Cardiac muscle cell (in vitro differentiated cells and primary cell): ENCODE data around the gene PINK1. TPM values are rescaled to one million over a fixed set of nuclear protein-coding genes. Genes with fewer than 3 reads are reported as not detected.

ENCODE experiments used
- DNase-seq, 2 donors: peaks; one replicate each; pipeline versions ENCODE4 v3.0.0 to v3.0.0-alpha.2; 2010 to 2017; ENCODE audit warnings: low read depth in 1 of 2, low spot score in 1 of 2
- H3K27ac ChIP-seq: fragments of 200-600 bp; sonication (generic); 2 replicates; pipeline ENCODE4 v1.5.1; 2016
- H3K27me3 ChIP-seq: fragments of 200-600 bp; sonication (generic); 2 replicates; pipeline ENCODE4 v1.6.0; 2016; ENCODE audit warnings: control low read depth
- H3K36me3 ChIP-seq: fragments of 200-600 bp; sonication (generic); 2 replicates; pipeline ENCODE4 v1.5.1; 2016; ENCODE audit warnings: control low read depth
- H3K4me1 ChIP-seq: fragments of 200-600 bp; sonication (generic); 2 replicates; pipeline ENCODE4 v1.8.1; 2017; ENCODE audit warnings: low read depth, mild to moderate bottlenecking, mixed run types
- H3K4me3 ChIP-seq: fragments of 200-600 bp; sonication (generic); 2 replicates; pipeline ENCODE4 v1.5.1; 2016; ENCODE audit warnings: mild to moderate bottlenecking
- H3K9me3 ChIP-seq: fragments of 200-600 bp; sonication (generic); 2 replicates; pipeline ENCODE4 v1.5.1; 2017; ENCODE audit warnings: low read depth, mild to moderate bottlenecking, control low read depth
- CTCF ChIP-seq: IDR thresholded peaks from 2 replicates; pipeline ENCODE4 v1.5.1; 2012; ENCODE audit warnings: low read depth, mild to moderate bottlenecking, low read length
- polyA plus RNA-seq: library from polyadenylated mRNA; unstranded; fragments of >200 nt; fragmentation: Nextera tagmentation; extraction: Ambion mirVana; gene quantifications from 2 replicates; pipeline ENCODE4 v1.2.1, GENCODE V29; 2016
- total RNA-seq: library from RNA; depleted of rRNA; stranded (reverse); fragments of >200 nt; gene quantifications from 2 replicates; pipeline ENCODE4 v1.2.3, GENCODE V29; 2016

The PINK1 gene
- total and polyA plus RNA-seq, 2 experiments from 2014 or later: 135 to 179 TPM

GRCh38 chr1:20621012-20621411, 12.2 kb upstream of the PINK1 start:
- H3K27ac ChIP-seq: no peak overlapping the region
- H3K9me3 ChIP-seq: no peaks in the 10 kb centered on the region
- no peak for TF ChIP-seq CTCF
- H3K27me3 ChIP-seq: no peaks in the 10 kb centered on the region
- DNase-seq: no peak
- no peak overlapping the region for H3K4me3 ChIP-seq
- no peaks in the 10 kb centered on the region for H3K4me1 ChIP-seq
- H3K36me3 ChIP-seq: no peaks in the 10 kb centered on the region

DNA sequence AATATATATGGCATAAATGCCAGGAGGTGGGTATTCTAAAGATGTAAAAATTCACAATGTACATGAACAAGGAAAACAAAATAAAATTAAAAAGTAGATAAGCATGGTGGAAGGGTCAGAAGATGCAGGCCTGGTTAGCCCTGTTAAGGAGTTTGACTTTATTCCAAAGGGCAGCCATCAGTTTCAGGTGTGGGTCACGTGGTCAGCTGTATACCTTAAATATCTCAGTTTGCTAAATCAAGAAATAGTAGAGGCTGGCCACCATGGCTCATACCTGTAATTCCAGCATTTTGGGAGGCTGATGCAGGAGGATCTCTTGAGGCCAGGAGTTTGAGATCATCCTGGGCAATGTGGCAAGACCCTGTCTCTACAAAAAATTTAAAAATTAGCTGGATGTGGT, 8.5 kb upstream of the PINK1 start:
- no peak for DNase-seq
- no peaks in the 10 kb centered on the region for H3K27me3 ChIP-seq
- no peaks in the 10 kb centered on the region for H3K36me3 ChIP-seq
- H3K9me3 ChIP-seq: no peaks in the 10 kb centered on the region
- no peak for TF ChIP-seq CTCF
- H3K4me3 ChIP-seq: no peak overlapping the region
- H3K27ac ChIP-seq: no peak overlapping the region
- no peaks in the 10 kb centered on the region for H3K4me1 ChIP-seq

- Histone ChIP-seq H3K9me3 (no peaks in the 10 kb centered on the region), H3K27me3 (no peaks in the 10 kb centered on the region), H3K4me1 (no peaks in the 10 kb centered on the region), H3K4me3 (no peak overlapping the region), H3K27ac (no peak overlapping the region), H3K36me3 (no peaks in the 10 kb centered on the region)
- no peak for TF ChIP-seq CTCF
- DNase-seq: no peak
Measured at GRCh38 chr1:20625176-20626097, 7.8 kb upstream of the PINK1 start.

- no peak for DNase-seq
- no peak overlapping the region for H3K27ac ChIP-seq
- TF ChIP-seq CTCF: no peak
Measured at GRCh38 chr1:20626098-20626427, 7.2 kb upstream of the PINK1 start.

DNA sequence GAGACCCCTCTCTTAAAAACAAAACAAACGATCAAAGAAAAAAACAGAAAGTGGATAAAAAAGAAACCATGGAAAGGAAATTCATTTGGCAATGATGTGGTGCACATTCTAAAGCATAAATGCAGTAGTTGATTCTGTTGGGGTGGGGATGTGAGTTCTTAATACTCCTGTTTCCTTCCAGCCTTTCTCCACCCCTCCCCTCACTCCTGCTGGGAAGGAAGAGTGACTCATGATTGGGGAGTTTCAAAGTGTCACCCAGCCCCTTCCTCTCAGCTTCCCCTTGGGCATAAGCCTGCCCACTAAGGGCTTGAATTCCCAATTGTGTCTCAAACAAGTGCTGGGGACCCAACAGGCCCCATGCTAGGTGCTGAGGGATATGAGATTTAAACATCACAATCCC, 6.7 kb upstream of the PINK1 start:
- Histone ChIP-seq H3K27me3 (no peaks in the 10 kb centered on the region), H3K27ac (no peak overlapping the region), H3K4me1 (no peaks in the 10 kb centered on the region), H3K36me3 (no peaks in the 10 kb centered on the region), H3K4me3 (no peak overlapping the region), H3K9me3 (no peaks in the 10 kb centered on the region)
- DNase-seq: no peak
- no peak for TF ChIP-seq CTCF

More at GRCh38 chr1:20626098-20626427, 7.2 kb upstream of the PINK1 start:
- no peak overlapping the region for H3K4me3 ChIP-seq
- H3K9me3 ChIP-seq: no peaks in the 10 kb centered on the region
- no peaks in the 10 kb centered on the region for H3K36me3 ChIP-seq
- no peaks in the 10 kb centered on the region for H3K4me1 ChIP-seq
- H3K27me3 ChIP-seq: no peaks in the 10 kb centered on the region
